Mesenchymal stem cell (in vitro differentiated cells and primary cell): Measurements from ENCODE around the gene TSEN54.
A peak's percentile ranks its signal among the peaks of the same experiment; 100 is the strongest.

Experiments used
- DNase-seq: peaks from one replicate; pipeline ENCODE4 v3.0.0-alpha.2; 2013
- H2AFZ ChIP-seq: one replicate; pipeline ENCODE4 v1.6.1; 2013; ENCODE audit warnings: low read depth, mild to moderate bottlenecking, control low read depth, inconsistent platforms, low read length, moderate library complexity
- H2AK5ac ChIP-seq: 2 replicates; pipeline ENCODE4 v1.6.1; 2013; ENCODE audit warnings: low read length, moderate library complexity, mild to moderate bottlenecking, inconsistent platforms; ENCODE audit not compliant: severe bottlenecking
- H2BK120ac ChIP-seq: one replicate; pipeline ENCODE4 v1.6.1; 2013; ENCODE audit warnings: low read depth, mild to moderate bottlenecking, inconsistent platforms, low read length, moderate library complexity
- H2BK12ac ChIP-seq, 2 experiments: one replicate each; pipeline ENCODE4 v1.6.1; 2013; ENCODE audit warnings: inconsistent platforms in 2 of 2, low read length in 2 of 2, mild to moderate bottlenecking in 2 of 2, moderate library complexity in 2 of 2, control low read depth in 1 of 2
- H2BK15ac ChIP-seq: one replicate; pipeline ENCODE4 v1.6.1; 2013; ENCODE audit warnings: mild to moderate bottlenecking, low read depth, inconsistent platforms; ENCODE audit not compliant: poor library complexity, severe bottlenecking
- H2BK5ac ChIP-seq: 2 replicates; pipeline ENCODE4 v1.6.1; 2013; ENCODE audit warnings: low read depth, mild to moderate bottlenecking, low read length, control low read depth, inconsistent platforms; ENCODE audit not compliant: poor library complexity, severe bottlenecking
- H3K14ac ChIP-seq, 2 experiments: one replicate each; pipeline ENCODE4 v1.6.1; 2013; ENCODE audit warnings: inconsistent platforms in 2 of 2, low read length in 2 of 2, control low read depth in 1 of 2, mild to moderate bottlenecking in 1 of 2, moderate library complexity in 1 of 2
- H3K18ac ChIP-seq, 2 experiments: one replicate each; pipeline ENCODE4 v1.6.1; 2013; ENCODE audit warnings: inconsistent platforms in 2 of 2, low read length in 2 of 2, control low read depth in 1 of 2, low read depth in 1 of 2, mild to moderate bottlenecking in 1 of 2
- H3K23ac ChIP-seq, 2 experiments: one replicate each; pipeline ENCODE4 v1.6.1; 2013; ENCODE audit warnings: inconsistent platforms in 2 of 2, low read length in 2 of 2, mild to moderate bottlenecking in 2 of 2, moderate library complexity in 2 of 2, control low read depth in 1 of 2
- H3K27ac ChIP-seq: 2 replicates; pipeline ENCODE4 v1.5.1; 2013; ENCODE audit warnings: mild to moderate bottlenecking, moderate library complexity, low read length, control low read depth, inconsistent platforms; ENCODE audit not compliant: poor library complexity, severe bottlenecking
- H3K27me3 ChIP-seq, 2 experiments: 2 replicates each; pipeline versions ENCODE4 v1.6.1 to v1.7.0; 2013; ENCODE audit warnings: low read length in 2 of 2, mild to moderate bottlenecking in 2 of 2, moderate library complexity in 2 of 2, control low read depth in 1 of 2, inconsistent platforms in 1 of 2; ENCODE audit not compliant: control insufficient read depth in 1 of 2, insufficient read depth in 1 of 2
- H3K36me3 ChIP-seq, 2 experiments: 2 replicates each; pipeline versions ENCODE4 v1.6.1 to v1.7.0; 2013; ENCODE audit warnings: low read length in 2 of 2, control low read depth in 1 of 2, inconsistent platforms in 1 of 2, low read depth in 1 of 2, mild to moderate bottlenecking in 1 of 2; ENCODE audit not compliant: insufficient read depth in 2 of 2, control insufficient read depth in 1 of 2
- H3K4ac ChIP-seq, 2 experiments: one replicate each; pipeline ENCODE4 v1.6.1; 2013; ENCODE audit warnings: inconsistent platforms in 2 of 2, low read length in 2 of 2, mild to moderate bottlenecking in 2 of 2, moderate library complexity in 2 of 2, control low read depth in 1 of 2, low read depth in 1 of 2
- H3K4me1 ChIP-seq: 2 replicates; pipeline ENCODE4 v1.6.1; 2013; ENCODE audit warnings: low read depth, low read length, control low read depth; ENCODE audit not compliant: control insufficient read depth, insufficient read depth
- H3K4me2 ChIP-seq: 2 replicates; pipeline ENCODE4 v1.6.1; 2013; ENCODE audit warnings: low read length, mild to moderate bottlenecking, inconsistent platforms; ENCODE audit not compliant: poor library complexity, severe bottlenecking
- H3K4me3 ChIP-seq, 2 experiments: 2 replicates each; pipeline versions ENCODE4 v1.5.1 to v1.7.0; 2013; ENCODE audit warnings: low read length in 2 of 2, mild to moderate bottlenecking in 2 of 2, control low read depth in 1 of 2, low read depth in 1 of 2; ENCODE audit not compliant: insufficient read depth in 1 of 2
- H3K79me1 ChIP-seq: replicated peaks from 2 replicates; pipeline ENCODE4 v1.6.1; 2013; ENCODE audit warnings: mild to moderate bottlenecking, control low read depth, low read length, inconsistent platforms; ENCODE audit not compliant: poor library complexity, severe bottlenecking
- H3K9ac ChIP-seq: 2 replicates; pipeline ENCODE4 v1.7.0; 2013; ENCODE audit warnings: mild to moderate bottlenecking, low read length, moderate library complexity
- H3K9me3 ChIP-seq: 2 replicates; pipeline ENCODE4 v1.7.0; 2013; ENCODE audit warnings: mild to moderate bottlenecking, low read length; ENCODE audit not compliant: control insufficient read depth
- H4K8ac ChIP-seq: one replicate; pipeline ENCODE4 v1.6.1; 2013; ENCODE audit warnings: inconsistent platforms, mild to moderate bottlenecking, low read length, moderate library complexity
- H4K91ac ChIP-seq: one replicate; pipeline ENCODE4 v1.6.1; 2013; ENCODE audit warnings: mild to moderate bottlenecking, low read length, inconsistent platforms
- WGBS: methylation state at CpG from one replicate; pipeline ENCODE4 v1.1.7; 2013; ENCODE audit warnings: mixed read lengths; 5-methylcytosine and 5-hydroxymethylcytosine counted together

The TSEN54 gene

GRCh38 chr17:75521951-75522727, 5.8 kb downstream of the TSEN54 start:
- Histone ChIP-seq H3K18ac (no peak overlapping the region), H2BK120ac (no peak overlapping the region), H3K27me3 (peaks cover 12 to 20% of the 10 kb centered on the region in 2 experiments), H2AK5ac (no peak overlapping the region), H3K4me1 (peaks cover 22% of the 10 kb centered on the region), H2BK12ac (no peak overlapping the region), H2AFZ (no peak overlapping the region), H2BK15ac (no peak overlapping the region), H3K9me3 (no peaks in the 10 kb centered on the region), H3K36me3 (peaks cover 10 to 40% of the 10 kb centered on the region in 2 experiments), H3K79me1 (peaks cover 10% of the 10 kb centered on the region), H3K4me3 (no peak overlapping the region), H4K91ac (no peak overlapping the region), H3K9ac (no peak overlapping the region), H3K14ac (no peak overlapping the region), H3K4me2 (no peak overlapping the region), H3K27ac (no peak overlapping the region), H3K23ac (no peak overlapping the region), H2BK5ac (no peak overlapping the region), H3K4ac (no peak overlapping the region), H4K8ac (no peak overlapping the region)
- WGBS, result 94% methylated on average over 31 of the region's 33 CpGs
- DNase-seq, result peak; percentile 43

GRCh38 chr17:75523647-75524046, 7.3 kb downstream of the TSEN54 start:
- peaks cover 14 to 28% of the 10 kb centered on the region in 2 experiments for H3K27me3 ChIP-seq
- no peak overlapping the region for H2BK15ac ChIP-seq
- peaks cover 16% of the 10 kb centered on the region for H3K4me1 ChIP-seq
- H3K4ac ChIP-seq, result no peak overlapping the region
- 95% methylated on average over 7 of the region's 7 CpGs for WGBS
- no peak overlapping the region for H2BK12ac ChIP-seq
- peaks cover 10 to 40% of the 10 kb centered on the region in 2 experiments for H3K36me3 ChIP-seq
- H3K23ac ChIP-seq, result no peak overlapping the region
- no peak overlapping the region for H3K4me2 ChIP-seq
- H3K14ac ChIP-seq, result no peak overlapping the region
- H3K79me1 ChIP-seq, result peaks cover 3% of the 10 kb centered on the region
- H3K9ac ChIP-seq, result no peak overlapping the region
- no peak for DNase-seq
- H2BK5ac ChIP-seq, result no peak overlapping the region
- no peak overlapping the region for H3K18ac ChIP-seq
- H4K8ac ChIP-seq, result no peak overlapping the region
- H2AFZ ChIP-seq, result no peak overlapping the region
- H3K4me3 ChIP-seq, result no peak overlapping the region
- H2AK5ac ChIP-seq, result no peak overlapping the region
- no peaks in the 10 kb centered on the region for H3K9me3 ChIP-seq
- no peak overlapping the region for H3K27ac ChIP-seq
- no peak overlapping the region for H4K91ac ChIP-seq
- no peak overlapping the region for H2BK120ac ChIP-seq

- Histone ChIP-seq H3K36me3 (peaks cover 5 to 34% of the 10 kb centered on the region in 2 experiments), H3K4ac (no peak overlapping the region), H3K27me3 (peaks cover 14 to 30% of the 10 kb centered on the region in 2 experiments), H3K79me1 (no peaks in the 10 kb centered on the region), H2BK12ac (no peak overlapping the region), H4K91ac (no peak overlapping the region), H2BK15ac (no peak overlapping the region), H3K9me3 (no peaks in the 10 kb centered on the region), H3K4me3 (peak overlapping the region; percentile 37 to 66), H4K8ac (peak overlapping the region; percentile 24), H3K4me2 (peak overlapping the region; percentile 84), H3K4me1 (peaks cover 16% of the 10 kb centered on the region), H3K9ac (no peak overlapping the region), H3K14ac (no peak overlapping the region), H2BK120ac (no peak overlapping the region), H3K18ac (no peak overlapping the region), H2AFZ (no peak overlapping the region), H2AK5ac (no peak overlapping the region), H3K27ac (no peak overlapping the region), H3K23ac (no peak overlapping the region), H2BK5ac (no peak overlapping the region)
- peak; percentile 1 for DNase-seq
- WGBS, result 31% methylated on average over 22 of the region's 24 CpGs
These were observed 8.1 kb downstream of the TSEN54 start for GRCh38 chr17:75524269-75524969.
